HG02610 (cell line): ENCODE measurements around the gene PLD5.
"Not testable (repeated sequence)": the region's sequence is repeated elsewhere in the genome, so short reads cannot be mapped to it uniquely, and the experiment has no call there.

Experiments
- ATAC-seq: cut with Tn5 transposase; IDR thresholded peaks from one replicate; pipeline ENCODE4 v1.9.1; 2021; ENCODE audit warnings: mild to moderate bottlenecking, moderate library complexity; ENCODE audit not compliant: unreplicated experiment

The PLD5 gene

DNA sequence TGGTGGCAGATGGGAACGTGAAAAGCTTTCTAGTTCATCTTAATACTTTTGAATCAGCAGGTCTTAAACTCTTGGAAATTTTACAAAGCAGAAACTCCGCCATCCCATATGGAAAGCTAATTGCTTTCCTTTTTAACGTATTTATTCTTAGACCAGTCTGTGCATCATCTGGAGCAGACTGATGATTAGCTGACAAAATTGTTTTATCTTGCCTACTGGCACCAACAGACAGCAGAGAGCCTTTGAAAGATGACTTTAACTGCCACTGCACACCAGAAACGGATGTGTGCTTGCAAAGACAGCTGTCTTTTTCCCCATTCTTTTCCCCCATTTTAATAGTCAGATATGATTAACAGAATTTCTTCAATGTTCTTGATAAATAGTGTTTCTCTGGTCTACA, 97.0 kb downstream of the PLD5 start:
- ATAC-seq = no peak

DNA sequence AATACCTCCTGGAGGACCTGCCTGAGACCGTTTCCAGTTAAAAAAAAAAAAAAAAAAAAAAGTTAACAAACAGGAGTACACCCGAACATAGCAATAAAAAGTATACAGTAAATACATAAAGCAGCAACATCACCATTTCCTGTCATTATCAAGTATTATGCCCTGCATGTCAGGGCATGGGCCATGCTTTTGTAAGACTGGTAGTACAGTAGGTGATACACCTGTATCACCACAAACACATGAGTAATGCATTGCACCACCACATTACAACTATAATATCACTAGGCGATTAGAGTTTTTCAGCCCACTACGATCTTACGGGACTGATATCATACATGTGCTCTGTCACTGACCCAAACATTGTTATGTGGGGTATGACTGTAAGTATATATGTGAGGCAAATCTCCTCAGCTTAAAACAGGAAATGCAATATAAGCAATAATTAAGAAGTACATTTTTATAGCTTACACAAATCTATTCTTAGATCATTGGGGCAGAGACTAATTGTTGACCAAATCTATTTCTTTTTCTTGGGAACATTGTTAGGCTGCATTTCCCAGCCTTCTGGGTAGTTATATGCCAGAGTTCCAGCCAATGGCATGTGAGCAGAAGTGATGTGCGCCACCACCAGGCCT, 98.1 kb downstream of the PLD5 start:
- no peak for ATAC-seq

DNA sequence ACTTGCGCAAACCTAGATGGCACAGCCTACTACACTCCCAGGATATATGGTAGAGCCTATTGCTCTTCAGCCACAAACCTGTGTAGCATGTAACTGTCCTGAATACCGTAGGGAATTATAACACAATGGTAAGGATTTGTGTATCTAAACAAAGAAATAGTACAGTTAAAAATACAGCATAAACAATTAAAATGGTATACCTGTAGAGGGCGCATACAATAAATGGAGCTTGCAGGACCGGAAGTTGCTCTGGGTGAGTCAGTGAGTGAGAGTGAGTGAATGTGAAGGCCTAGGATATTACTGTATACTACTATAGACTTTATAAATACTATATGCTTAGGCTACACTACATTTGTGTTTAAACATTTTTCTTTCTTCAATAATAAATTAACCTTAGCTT, 99.3 kb downstream of the PLD5 start:
- no peak for ATAC-seq

DNA sequence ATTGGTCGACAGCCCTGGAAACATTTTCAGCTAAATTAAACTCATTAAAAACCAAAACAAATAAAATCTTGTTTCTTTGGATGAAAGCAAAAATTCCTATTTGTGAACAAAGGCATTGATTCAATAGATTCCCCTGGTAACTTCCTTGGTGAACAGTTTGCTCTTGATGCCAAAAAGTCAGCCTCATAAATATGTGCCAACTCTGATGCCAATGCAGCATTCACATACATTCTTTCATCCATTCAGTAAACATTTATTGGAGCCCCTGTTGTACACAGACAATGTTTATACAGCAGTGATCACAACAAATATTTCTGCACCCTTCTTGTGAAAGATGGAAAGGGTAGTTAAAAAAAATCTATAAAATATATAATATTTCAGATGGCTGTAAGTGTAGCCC, 107.8 kb downstream of the PLD5 start:
- no peak for ATAC-seq

DNA sequence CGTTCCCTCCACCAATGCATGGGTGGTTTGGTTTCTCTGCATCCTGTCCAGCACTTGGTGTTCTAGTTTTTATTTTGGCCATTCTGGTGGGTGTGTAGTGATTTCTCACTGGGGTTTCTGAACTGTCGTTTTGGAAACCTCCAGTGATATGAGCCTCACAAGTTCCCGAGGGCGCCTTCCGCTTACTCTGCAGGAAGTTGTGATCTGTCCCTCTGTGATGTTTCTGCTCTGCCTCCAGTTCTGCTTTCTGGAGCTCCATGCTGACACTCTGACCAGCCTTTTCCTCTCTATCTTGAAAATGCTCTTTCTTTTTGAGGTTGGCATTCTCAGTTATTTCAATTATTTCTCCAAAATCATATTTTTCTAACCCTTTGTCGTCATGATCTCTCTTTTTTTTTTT, 111.6 kb downstream of the PLD5 start:
- ATAC-seq = no peak

DNA sequence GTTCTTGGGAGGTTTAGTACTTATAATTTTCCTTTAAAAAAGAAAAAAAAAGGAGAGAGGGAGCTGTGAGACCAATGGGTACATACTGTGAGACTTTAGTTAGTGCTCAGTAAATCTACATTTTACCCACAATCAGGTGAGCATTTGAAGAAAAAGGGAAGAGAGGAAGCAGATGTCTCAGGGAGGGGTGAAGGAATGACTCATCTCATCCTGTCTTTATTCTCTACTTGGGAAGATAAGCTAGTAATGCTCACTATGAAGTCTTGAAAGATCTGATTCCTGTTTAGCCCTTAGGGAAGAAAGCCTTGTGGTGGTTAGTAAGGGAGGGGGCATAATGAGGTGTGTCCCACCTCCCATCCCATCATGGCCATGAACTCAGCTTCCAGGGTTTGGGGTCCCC, 112.6 kb downstream of the PLD5 start:
- no peak for ATAC-seq

DNA sequence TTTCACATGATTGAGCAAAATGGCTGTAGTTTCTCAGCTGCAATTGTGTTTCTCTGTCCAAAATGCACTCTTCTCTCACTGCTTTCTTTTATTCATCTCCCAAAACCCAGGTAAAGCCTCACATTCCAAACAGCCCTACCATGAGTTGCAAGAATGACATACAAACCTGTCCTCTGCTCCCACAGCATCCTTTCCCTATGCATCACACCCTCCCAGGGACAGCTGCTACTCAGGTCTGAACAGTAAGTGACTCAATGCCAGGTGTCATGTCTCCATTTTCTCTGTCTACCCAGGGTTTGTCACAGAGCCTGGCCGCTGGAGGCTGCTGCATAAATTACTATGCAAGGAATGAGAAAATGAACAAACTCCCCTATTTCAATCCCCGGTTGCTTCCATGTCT, 118.5 kb downstream of the PLD5 start:
- no peak for ATAC-seq

DNA sequence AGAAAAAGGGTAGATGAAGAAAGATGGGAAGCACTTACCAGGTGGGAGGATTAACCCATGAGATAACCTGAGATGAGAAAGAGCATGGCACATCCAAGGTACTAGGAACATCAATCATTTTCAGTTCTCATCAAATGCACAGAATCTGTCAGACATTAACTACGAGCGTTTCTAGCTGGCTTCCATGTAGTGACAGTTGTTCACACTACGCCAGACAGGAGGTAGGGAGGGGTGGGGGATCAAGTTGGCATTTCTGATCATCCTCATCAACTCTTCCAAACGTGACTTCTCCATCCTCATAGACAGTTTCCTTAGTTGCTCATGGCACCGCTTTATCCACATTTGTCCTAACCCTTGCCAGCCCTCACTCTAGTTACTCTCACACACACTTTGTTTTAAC, 120.2 kb downstream of the PLD5 start:
- ATAC-seq = no peak

DNA sequence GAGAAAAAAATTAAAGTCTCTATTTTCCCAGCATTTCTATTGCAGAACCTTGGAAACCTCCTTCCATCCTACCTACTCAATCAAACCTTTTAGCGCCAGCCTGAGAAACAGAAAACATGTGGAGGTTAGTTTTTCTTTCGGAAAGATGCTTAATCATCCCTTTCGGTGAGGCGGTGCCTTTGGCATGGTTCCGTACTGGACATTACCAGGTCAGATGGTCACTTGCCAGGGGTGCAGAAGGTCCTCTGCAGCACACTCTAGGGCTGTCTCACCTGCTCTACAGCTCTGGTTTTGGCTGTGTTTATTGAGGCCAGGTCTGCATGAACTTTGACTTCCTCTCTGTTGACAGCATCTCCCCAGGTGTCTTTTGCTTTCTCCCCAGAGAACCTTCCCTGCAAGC, 121.5 kb downstream of the PLD5 start:
- ATAC-seq = no peak

DNA sequence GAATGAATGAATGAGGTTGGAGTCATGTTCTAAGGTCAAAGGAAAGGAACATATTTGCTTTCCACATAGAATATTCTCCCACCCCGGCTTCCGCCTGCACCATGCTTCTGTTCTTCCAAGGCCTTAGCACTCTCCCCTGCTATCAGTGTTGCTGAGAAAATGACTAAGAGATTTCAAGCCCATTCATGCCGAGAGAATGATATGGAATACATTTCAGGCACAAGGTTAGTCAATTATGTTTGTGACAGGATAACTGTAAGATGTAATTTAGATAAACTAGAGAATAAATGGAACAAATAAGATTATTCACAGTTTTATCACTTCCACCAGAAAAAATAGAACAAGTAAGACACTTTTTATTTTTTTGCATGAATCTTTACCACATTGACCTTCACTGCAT, 122.6 kb downstream of the PLD5 start:
- ATAC-seq = no peak

DNA sequence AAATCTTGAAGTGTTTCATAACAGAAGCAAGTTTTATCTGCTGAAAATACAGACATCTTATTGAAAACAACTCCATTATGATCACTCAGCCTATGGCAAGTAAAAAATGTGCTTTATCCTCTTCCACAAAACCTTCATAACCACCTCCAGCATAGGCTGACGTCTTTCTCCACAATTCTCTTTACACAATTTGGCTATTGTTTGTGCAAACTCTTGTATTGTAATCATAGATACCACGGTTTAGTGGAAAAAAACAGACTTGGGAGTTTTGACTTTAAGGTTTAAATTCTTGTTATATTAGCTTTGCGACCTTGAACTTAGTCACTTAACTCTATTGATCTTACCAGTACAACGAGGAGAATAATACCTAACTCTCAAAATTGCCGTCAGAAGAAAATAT, 126.1 kb downstream of the PLD5 start:
- no peak for ATAC-seq

DNA sequence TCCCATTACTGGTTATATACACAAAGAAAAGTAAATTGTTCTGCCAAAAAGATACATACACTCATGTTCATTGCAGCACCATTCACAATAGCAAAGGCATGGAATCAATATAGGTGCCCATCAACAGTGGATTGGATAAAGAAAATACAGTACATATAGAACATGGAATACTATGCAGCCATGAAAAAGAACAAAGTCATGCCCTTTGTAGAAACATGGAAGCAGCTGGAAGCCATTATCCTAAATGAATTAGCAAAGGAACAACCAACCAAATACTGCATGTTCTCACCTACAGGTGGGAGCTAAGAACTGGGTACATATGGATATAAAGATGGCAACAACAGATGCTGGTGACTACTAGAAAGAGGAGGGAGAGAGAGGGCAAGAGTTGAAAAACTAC, 132.6 kb downstream of the PLD5 start:
- ATAC-seq = no peak

DNA sequence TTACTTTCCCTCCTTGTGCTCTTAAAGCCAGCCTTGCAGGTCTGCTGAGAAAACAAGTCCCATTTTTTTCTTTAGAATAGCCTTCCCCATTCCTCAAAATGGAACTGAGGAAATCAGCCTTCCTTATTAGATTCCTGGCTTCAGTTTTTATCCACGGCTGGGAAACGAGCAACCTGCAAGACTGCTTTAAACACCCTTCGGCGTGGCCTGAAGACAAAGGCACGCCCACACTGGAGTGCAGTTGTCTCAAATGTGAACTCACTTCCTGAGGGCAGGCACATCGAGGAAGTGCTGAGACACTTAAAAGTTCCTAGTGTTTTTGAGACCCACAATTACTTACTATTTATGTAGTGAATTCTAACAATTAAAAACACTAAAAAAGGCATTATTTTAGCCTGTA, 148.4 kb downstream of the PLD5 start:
- ATAC-seq = not testable (repeated sequence)

DNA sequence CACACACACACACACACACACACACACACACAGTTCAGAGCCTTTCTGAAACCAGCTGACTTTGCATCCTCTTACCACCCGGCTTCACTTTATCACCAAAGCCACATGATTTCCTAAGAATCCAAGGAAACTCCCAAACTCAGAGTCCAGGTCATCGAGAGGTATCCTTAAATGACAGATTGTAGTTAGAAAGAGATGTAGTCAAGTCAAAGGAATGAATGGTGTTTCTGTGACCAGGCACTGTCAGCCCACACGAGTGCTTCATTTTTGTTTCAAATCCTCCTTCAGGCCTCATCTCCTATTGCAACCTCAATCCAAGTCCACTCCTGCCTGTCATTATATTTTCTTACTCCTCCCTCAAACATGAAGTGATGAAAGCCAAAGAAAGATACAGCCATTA, 174.1 kb downstream of the PLD5 start:
- not testable (repeated sequence) for ATAC-seq

DNA sequence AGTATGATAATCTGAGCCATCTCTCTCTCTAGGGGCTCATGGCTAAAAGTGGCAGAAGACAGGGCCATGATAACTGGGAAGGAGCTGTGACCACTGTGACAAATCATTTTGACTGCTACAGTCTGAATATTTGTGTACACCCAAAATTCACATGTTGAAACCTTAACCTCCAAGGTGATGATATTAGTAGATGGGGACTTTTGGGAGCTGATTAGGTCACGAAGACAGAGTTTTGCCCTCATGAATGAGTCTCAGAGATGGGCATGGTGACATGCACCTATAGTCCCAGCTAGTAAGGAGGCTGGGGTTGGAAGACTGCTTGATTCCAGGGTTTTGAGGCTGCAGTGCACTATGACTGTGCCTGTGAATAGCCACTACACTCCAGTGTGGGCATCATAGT, 174.9 kb downstream of the PLD5 start:
- ATAC-seq = peak; percentile 65

DNA sequence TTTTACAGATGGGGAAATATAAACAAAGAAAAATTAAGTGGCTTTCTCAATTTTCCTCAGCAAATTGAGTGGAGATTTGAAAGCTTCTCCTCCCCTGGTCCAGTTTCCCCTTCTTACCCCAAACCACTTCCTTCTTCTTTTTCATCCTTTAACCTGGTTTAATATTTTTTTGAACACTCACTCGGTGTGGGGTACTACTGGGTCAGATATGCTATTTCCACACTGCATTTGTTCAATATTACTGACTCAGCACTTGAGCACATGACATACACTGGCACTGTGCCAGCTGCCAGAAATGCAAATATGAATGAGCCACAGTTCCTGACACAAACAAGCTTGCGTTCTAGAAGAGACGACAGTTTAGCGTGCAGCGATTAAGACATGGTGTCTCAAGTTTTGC, 193.6 kb downstream of the PLD5 start:
- ATAC-seq = not testable (repeated sequence)

DNA sequence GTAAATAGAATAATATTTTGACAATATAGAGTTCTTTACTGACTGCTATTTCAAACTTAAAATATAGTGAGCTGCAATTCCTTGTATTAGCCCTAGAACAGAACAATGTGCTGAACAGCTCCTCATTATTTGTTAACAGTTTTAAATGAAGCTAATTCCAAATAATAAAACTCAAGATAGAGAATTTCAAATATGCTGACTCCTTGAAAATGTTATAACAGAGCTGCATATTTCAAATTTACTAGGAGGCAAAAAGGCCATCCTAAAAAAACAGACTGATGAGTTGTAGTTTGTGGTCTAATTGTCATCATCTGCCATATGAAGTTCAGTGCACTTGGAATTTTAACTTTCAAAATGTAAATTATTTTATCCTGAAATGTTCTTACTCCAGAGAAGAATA, 197.1 kb downstream of the PLD5 start:
- ATAC-seq = not testable (repeated sequence)

DNA sequence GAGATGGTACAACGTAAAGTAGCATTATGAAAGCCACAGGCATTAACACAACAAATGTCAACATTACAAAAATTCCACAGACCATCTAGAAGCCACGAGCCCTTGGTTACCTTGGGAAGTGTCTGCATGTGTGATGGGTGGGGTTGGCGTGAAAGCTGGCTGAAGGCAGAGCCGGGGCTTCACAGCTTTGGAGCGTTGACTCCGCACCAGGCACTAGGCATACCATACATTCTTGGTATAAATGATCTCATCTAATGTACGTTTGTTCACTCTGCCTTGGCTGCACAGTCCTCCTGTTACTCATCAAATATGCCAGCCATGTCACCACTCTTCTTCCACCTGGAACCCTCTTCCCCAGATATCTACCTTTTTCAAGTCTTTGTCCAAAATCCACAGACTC, 202.5 kb downstream of the PLD5 start:
- not testable (repeated sequence) for ATAC-seq

DNA sequence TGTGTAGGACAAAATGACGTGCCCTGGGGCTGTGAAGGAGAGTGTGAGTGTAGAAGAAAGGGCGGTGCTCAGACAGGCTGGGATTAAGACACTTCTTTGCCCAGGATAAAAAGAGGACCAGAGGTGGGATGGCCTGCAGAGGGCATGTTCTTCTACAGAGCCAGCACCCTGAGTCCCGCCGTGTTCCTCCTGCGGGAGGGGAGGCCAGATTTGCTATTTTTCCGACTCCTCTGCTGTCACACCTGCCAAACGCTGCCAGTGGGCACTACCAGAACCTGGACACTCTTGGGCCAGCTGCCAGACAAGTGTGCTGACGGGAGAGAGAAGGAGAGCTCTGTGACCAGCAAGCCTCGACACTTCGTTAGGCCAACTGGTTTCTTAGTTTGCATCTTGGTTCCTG, 206.4 kb downstream of the PLD5 start:
- ATAC-seq = no peak

DNA sequence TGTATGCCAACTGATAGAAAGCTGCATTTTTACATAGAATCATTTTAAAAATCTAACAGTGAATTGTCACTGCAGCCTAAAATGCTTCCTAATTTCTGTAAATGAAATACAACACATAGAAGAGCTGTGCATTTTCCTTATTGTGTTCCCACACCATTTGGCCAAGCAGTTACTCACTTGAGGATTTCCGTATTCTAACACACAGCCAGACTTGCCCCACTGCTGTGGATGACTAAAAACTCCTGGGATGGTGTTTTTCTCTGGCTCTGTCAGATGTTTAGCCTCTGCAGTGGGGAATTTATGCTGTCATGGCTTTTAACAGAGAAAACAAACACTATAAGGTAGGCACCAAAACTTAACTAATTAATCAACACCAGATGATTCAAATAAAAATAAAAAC, 209.6 kb downstream of the PLD5 start:
- not testable (repeated sequence) for ATAC-seq

DNA sequence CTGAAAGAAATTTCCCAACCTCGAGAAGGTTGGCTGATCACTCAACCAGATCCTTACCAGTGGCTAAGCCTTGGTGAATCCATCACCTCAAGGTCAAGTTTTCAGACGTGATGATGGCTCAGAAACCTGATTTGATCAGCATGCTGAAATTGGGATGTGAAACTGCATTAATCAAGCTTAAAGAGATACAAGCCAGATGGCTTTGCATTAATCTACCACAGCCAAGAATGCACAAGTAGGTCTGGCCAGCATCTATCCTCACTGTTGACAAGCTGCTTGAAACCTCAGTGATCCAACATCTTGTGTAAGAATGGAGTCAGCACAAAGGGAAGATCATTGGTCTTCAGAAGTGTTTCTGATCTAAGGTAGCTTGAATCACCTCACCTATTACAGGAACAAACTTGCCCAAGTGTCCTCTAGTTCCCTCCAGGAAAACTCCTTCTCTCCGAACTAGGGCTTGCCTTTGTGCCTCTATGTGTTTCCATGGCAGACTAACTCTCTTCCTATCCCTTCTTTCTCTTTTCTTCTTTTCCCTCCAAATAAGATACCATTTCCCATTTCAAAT, 210.3 kb downstream of the PLD5 start:
- ATAC-seq = not testable (repeated sequence)

DNA sequence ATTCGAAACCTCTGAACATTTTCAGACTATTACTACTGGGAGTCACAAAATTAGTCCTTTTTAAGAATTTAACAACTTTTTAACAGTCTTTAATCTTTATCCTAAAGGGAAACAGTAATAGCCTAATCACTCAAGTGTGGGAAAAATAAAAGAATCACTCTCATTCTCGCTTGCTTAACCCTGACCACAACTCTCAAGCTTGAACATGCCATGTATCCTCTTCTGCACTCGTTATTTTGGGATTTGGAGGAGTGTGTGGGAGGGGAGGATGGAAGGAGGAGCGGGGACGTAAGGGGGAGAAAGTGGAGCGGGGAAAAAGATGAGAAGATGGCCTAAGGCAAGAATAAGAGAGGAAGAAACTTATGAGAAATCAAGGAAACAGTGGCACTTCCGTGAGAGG, 215.8 kb downstream of the PLD5 start:
- not testable (repeated sequence) for ATAC-seq

DNA sequence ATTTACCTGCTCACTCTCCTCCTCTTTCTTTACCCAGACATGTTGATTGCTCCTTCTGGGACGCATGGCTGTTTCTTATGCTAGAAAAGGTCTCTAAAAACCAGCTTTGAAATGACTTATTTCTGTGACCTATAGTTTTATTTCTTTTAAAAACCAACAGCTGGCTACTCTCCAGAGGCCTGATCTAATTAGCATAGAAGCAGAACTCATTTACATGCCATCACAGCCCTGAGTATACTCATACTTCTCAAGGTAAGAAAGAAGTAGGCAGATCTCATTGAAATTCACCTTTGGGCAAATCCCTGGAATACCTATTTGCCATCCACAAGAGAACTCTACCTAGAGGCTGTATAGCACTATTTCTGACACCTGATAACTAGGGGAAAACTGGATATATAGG, 230.7 kb downstream of the PLD5 start:
- not testable (repeated sequence) for ATAC-seq
